Measurements from ENCODE around the gene RBBP8NL. TPM values are rescaled to one million over a fixed set of nuclear protein-coding genes. Genes with fewer than 3 reads are reported as not detected.

The RBBP8NL gene
- total RNA-seq, 5 donors from 2014 or later (not counting 1 experiment from before 2014, with no cell fraction given) = not detected

GRCh38 chr20:62466806-62467537, 39.6 kb upstream of the RBBP8NL start:
- DNase-seq = no peak
- Histone ChIP-seq H3K36me3 (ENCODE audit: control insufficient read depth in 2 of 2, extremely low read depth in 1 of 2, insufficient read depth in 1 of 2, low read length in 1 of 2) (no peaks in the 10 kb centered on the region), H3K4me1 (ENCODE audit: control insufficient read depth in 1 of 2, extremely low read depth in 1 of 2, insufficient read depth in 2 of 2, low read length in 2 of 2) (no peaks in the 10 kb centered on the region), H3K27ac (ENCODE audit: low read length) (no peak overlapping the region), H3K27me3 (replicated peaks in 1 of 2; ENCODE audit: control insufficient read depth in 2 of 2, extremely low read depth in 1 of 2, insufficient read depth in 2 of 2, low read length in 1 of 2) (peaks cover 0 to 45% of the 10 kb centered on the region in 2 experiments), H3K9me3 (no peaks in the 10 kb centered on the region), H3K4me3 (ENCODE audit: control insufficient read depth in 1 of 2, extremely low read depth in 1 of 2, low read length in 1 of 2) (no peak overlapping the region)
- Mint-ChIP-seq H3K27me3 (peaks cover 15 to 20% of the 10 kb centered on the region in 2 donors), H3K4me1 (no peaks in the 10 kb centered on the region), H3K36me3 (no peaks in the 10 kb centered on the region), H3K4me3 (no peak overlapping the region), H3K9me3 (no peaks in the 10 kb centered on the region), H3K27ac (no peak overlapping the region)
- ATAC-seq (replicated peaks in 1 of 4) = no peak
- WGBS (ENCODE audit: insufficient coverage) = 85% methylated on average over 15 of the region's 19 CpGs
- CTCF ChIA-PET = no interaction called here
- POLR2A ChIA-PET = no interaction called here

GRCh38 chr20:62466072-62466760, 38.9 kb upstream of the RBBP8NL start:
- Histone ChIP-seq H3K4me3 (ENCODE audit: control insufficient read depth in 1 of 2, extremely low read depth in 1 of 2, low read length in 1 of 2) (no peak overlapping the region), H3K27ac (ENCODE audit: low read length) (no peak overlapping the region), H3K9me3 (no peaks in the 10 kb centered on the region), H3K27me3 (replicated peaks in 1 of 2; ENCODE audit: control insufficient read depth in 2 of 2, extremely low read depth in 1 of 2, insufficient read depth in 2 of 2, low read length in 1 of 2) (peaks cover 0 to 42% of the 10 kb centered on the region in 2 experiments), H3K36me3 (ENCODE audit: control insufficient read depth in 2 of 2, extremely low read depth in 1 of 2, insufficient read depth in 1 of 2, low read length in 1 of 2) (no peaks in the 10 kb centered on the region), H3K4me1 (ENCODE audit: control insufficient read depth in 1 of 2, extremely low read depth in 1 of 2, insufficient read depth in 2 of 2, low read length in 2 of 2) (no peaks in the 10 kb centered on the region)
- H3K27ac Mint-ChIP-seq = no peak overlapping the region
- H3K4me3 Mint-ChIP-seq = no peak overlapping the region
- H3K27me3 Mint-ChIP-seq = peaks cover 13 to 19% of the 10 kb centered on the region in 2 donors
- ATAC-seq (replicated peaks in 1 of 4) (no peak), DNase-seq (no peak)
- no peaks in the 10 kb centered on the region for H3K9me3 Mint-ChIP-seq
- ChIA-PET POLR2A (no interaction called here), CTCF (no interaction called here)
- no peaks in the 10 kb centered on the region for H3K36me3 Mint-ChIP-seq
- H3K4me1 Mint-ChIP-seq = no peaks in the 10 kb centered on the region
- WGBS (ENCODE audit: insufficient coverage) = 87% methylated on average over 48 of the region's 48 CpGs

DNA sequence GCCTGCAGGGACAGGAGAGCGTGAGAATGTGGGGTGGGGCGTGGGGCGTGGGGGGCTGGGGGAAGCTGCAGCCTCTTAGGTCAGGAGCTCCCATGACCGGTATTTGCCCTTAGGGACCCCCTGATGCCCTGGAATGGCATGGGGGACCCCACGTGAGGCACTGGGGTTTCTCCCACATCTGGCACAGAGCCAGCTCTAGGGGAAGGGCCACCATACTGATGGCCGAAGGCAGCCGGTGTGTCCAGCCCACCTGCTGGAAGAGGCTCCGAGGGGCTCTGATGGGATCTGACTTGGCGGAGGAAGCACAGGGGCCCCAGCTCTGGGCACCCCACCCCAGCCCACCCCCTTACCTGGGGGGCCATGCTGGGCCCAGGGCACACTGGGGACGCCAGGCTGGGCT, 37.7 kb upstream of the RBBP8NL start:
- POLR2A ChIA-PET = no interaction called here
- Mint-ChIP-seq H3K4me3 (no peak overlapping the region), H3K9me3 (no peaks in the 10 kb centered on the region), H3K36me3 (no peaks in the 10 kb centered on the region), H3K4me1 (no peaks in the 10 kb centered on the region), H3K27ac (no peak overlapping the region), H3K27me3 (peaks cover 9 to 13% of the 10 kb centered on the region in 2 donors)
- CTCF ChIA-PET = no interaction called here
- Histone ChIP-seq H3K27ac (ENCODE audit: low read length) (no peak overlapping the region), H3K4me3 (ENCODE audit: control insufficient read depth in 1 of 2, extremely low read depth in 1 of 2, low read length in 1 of 2) (no peak overlapping the region), H3K36me3 (ENCODE audit: control insufficient read depth in 2 of 2, extremely low read depth in 1 of 2, insufficient read depth in 1 of 2, low read length in 1 of 2) (no peaks in the 10 kb centered on the region), H3K9me3 (no peaks in the 10 kb centered on the region), H3K4me1 (ENCODE audit: control insufficient read depth in 1 of 2, extremely low read depth in 1 of 2, insufficient read depth in 2 of 2, low read length in 2 of 2) (no peaks in the 10 kb centered on the region), H3K27me3 (replicated peaks in 1 of 2; ENCODE audit: control insufficient read depth in 2 of 2, extremely low read depth in 1 of 2, insufficient read depth in 2 of 2, low read length in 1 of 2) (peaks cover 0 to 35% of the 10 kb centered on the region in 2 experiments)
- DNase-seq (no peak), ATAC-seq (replicated peaks in 1 of 4) (no peak)
- 74% methylated on average over 9 of the region's 10 CpGs for WGBS (ENCODE audit: insufficient coverage)

DNA sequence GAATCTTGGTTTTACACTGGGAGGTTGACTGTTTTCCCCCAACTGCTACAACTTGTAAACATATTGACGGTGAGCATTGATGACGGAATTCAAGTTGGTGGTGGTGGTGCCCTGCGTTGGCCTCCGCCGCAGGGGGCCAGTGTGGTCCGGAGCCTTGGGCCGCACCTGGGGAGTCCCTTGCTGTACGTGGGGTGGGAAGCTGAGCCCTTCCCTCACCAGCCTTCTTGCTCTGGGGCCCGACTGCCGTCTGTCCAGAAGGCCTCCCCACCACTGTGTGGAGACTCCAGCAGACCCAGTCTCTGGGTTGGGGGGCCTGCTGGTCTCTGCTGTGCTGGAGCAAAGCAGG, 37.1 kb upstream of the RBBP8NL start:
- H3K4me3 ChIP-seq (ENCODE audit: control insufficient read depth in 1 of 2, extremely low read depth in 1 of 2, low read length in 1 of 2) = no peak overlapping the region
- 87% methylated on average over 10 of the region's 10 CpGs for WGBS (ENCODE audit: insufficient coverage)
- no peaks in the 10 kb centered on the region for H3K9me3 ChIP-seq
- peaks cover 3 to 7% of the 10 kb centered on the region in 2 donors for H3K27me3 Mint-ChIP-seq
- H3K27ac Mint-ChIP-seq = no peak overlapping the region
- H3K36me3 Mint-ChIP-seq = no peaks in the 10 kb centered on the region
- no peak for DNase-seq
- peaks cover 0 to 34% of the 10 kb centered on the region in 2 experiments for H3K27me3 ChIP-seq (replicated peaks in 1 of 2; ENCODE audit: control insufficient read depth in 2 of 2, extremely low read depth in 1 of 2, insufficient read depth in 2 of 2, low read length in 1 of 2)
- no peaks in the 10 kb centered on the region for H3K36me3 ChIP-seq (ENCODE audit: control insufficient read depth in 2 of 2, extremely low read depth in 1 of 2, insufficient read depth in 1 of 2, low read length in 1 of 2)
- H3K4me3 Mint-ChIP-seq = no peak overlapping the region
- POLR2A ChIA-PET = no interaction called here
- no peaks in the 10 kb centered on the region for H3K4me1 Mint-ChIP-seq
- CTCF ChIA-PET = no interaction called here
- no peak overlapping the region for H3K27ac ChIP-seq (ENCODE audit: low read length)
- H3K4me1 ChIP-seq (ENCODE audit: control insufficient read depth in 1 of 2, extremely low read depth in 1 of 2, insufficient read depth in 2 of 2, low read length in 2 of 2) = no peaks in the 10 kb centered on the region
- ATAC-seq (replicated peaks in 1 of 4) = no peak
- no peaks in the 10 kb centered on the region for H3K9me3 Mint-ChIP-seq

DNA sequence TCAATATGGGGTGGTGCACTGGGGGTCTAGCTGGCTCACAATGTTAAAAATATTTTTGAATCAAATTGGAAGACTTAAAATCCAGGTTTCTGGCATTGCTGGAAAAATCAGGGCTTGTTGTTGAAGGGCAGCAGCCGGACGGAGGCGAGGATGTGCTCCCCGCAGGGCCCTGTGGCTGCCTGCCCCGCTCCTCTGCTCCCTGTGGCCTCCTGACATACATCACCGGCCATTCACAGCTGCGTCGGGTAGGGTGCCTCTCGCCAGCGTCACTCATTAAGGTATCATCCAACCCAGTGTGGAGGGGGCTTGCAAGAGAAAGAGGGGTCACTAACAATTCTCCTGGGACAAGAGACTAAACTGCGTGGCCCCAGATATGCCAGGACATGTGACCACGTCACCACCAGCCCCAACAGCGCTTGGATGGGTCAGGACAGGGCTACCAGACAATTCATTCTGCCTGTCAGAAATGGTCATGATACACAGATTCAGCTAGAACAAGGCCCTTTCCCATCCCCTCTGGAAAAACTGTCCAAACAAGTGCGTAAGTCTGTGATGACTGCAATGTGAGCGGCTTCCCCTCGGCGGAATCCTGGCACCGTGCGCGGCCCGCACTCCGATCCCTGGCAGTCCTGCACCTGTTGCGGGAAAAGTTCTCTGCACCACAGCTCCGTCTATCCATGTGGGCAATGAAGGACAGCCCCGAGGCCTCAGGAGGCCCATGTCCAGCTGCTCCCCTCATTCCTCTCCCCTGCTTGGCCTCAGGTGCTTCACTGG, 36.5 kb upstream of the RBBP8NL start:
- ChIA-PET POLR2A (no interaction called here), CTCF (no interaction called here)
- H3K4me1 Mint-ChIP-seq = no peaks in the 10 kb centered on the region
- no peaks in the 10 kb centered on the region for H3K9me3 ChIP-seq
- H3K27me3 ChIP-seq (replicated peaks in 1 of 2; ENCODE audit: control insufficient read depth in 2 of 2, extremely low read depth in 1 of 2, insufficient read depth in 2 of 2, low read length in 1 of 2) = peaks cover 0 to 32% of the 10 kb centered on the region in 2 experiments
- peaks cover 0 to 5% of the 10 kb centered on the region in 2 donors for H3K27me3 Mint-ChIP-seq
- no peak overlapping the region for H3K4me3 ChIP-seq (ENCODE audit: control insufficient read depth in 1 of 2, extremely low read depth in 1 of 2, low read length in 1 of 2)
- no peak overlapping the region for H3K4me3 Mint-ChIP-seq
- 88% methylated on average over 18 of the region's 25 CpGs for WGBS (ENCODE audit: insufficient coverage)
- no peaks in the 10 kb centered on the region for H3K36me3 ChIP-seq (ENCODE audit: control insufficient read depth in 2 of 2, extremely low read depth in 1 of 2, insufficient read depth in 1 of 2, low read length in 1 of 2)
- H3K9me3 Mint-ChIP-seq = no peaks in the 10 kb centered on the region
- H3K36me3 Mint-ChIP-seq = no peaks in the 10 kb centered on the region
- ATAC-seq (replicated peaks in 1 of 4) (no peak), DNase-seq (no peak)
- no peak overlapping the region for H3K27ac ChIP-seq (ENCODE audit: low read length)
- H3K4me1 ChIP-seq (ENCODE audit: control insufficient read depth in 1 of 2, extremely low read depth in 1 of 2, insufficient read depth in 2 of 2, low read length in 2 of 2) = no peaks in the 10 kb centered on the region
- no peak overlapping the region for H3K27ac Mint-ChIP-seq

- no peaks in the 10 kb centered on the region for H3K4me1 ChIP-seq (ENCODE audit: control insufficient read depth in 1 of 2, extremely low read depth in 1 of 2, insufficient read depth in 2 of 2, low read length in 2 of 2)
- Mint-ChIP-seq H3K4me3 (no peak overlapping the region), H3K9me3 (no peaks in the 10 kb centered on the region), H3K27me3 (peaks cover 0 to 5% of the 10 kb centered on the region in 2 donors), H3K4me1 (no peaks in the 10 kb centered on the region), H3K27ac (no peak overlapping the region), H3K36me3 (no peaks in the 10 kb centered on the region)
- H3K9me3 ChIP-seq = no peaks in the 10 kb centered on the region
- ChIA-PET CTCF (no interaction called here), POLR2A (no interaction called here)
- H3K27ac ChIP-seq (ENCODE audit: low read length) = no peak overlapping the region
- H3K4me3 ChIP-seq (ENCODE audit: control insufficient read depth in 1 of 2, extremely low read depth in 1 of 2, low read length in 1 of 2) = no peak overlapping the region
- DNase-seq (no peak), ATAC-seq (replicated peaks in 1 of 4) (no peak)
- peaks cover 0 to 30% of the 10 kb centered on the region in 2 experiments for H3K27me3 ChIP-seq (replicated peaks in 1 of 2; ENCODE audit: control insufficient read depth in 2 of 2, extremely low read depth in 1 of 2, insufficient read depth in 2 of 2, low read length in 1 of 2)
- H3K36me3 ChIP-seq (ENCODE audit: control insufficient read depth in 2 of 2, extremely low read depth in 1 of 2, insufficient read depth in 1 of 2, low read length in 1 of 2) = no peaks in the 10 kb centered on the region
- WGBS (ENCODE audit: insufficient coverage) = 68% methylated on average over 15 of the region's 15 CpGs
These were observed 35.7 kb upstream of the RBBP8NL start for GRCh38 chr20:62462976-62463592.

All from T-cell (primary cell).